HG03354 (cell line): ENCODE results near the gene MRM2.

Source experiments
- ATAC-seq: cut with Tn5 transposase; IDR thresholded peaks from one replicate; pipeline ENCODE4 v1.9.1; 2021; ENCODE audit warnings: mild to moderate bottlenecking; ENCODE audit not compliant: unreplicated experiment, poor library complexity, severe bottlenecking

Gene MRM2

GRCh38 chr7:2225830-2226229, 16.2 kb downstream of the MRM2 start:
- no peak for ATAC-seq

GRCh38 chr7:2225336-2225735, 16.7 kb downstream of the MRM2 start:
- ATAC-seq, result no peak

GRCh38 chr7:2224934-2225333, 17.1 kb downstream of the MRM2 start:
- no peak for ATAC-seq

- ATAC-seq, result no peak
Observed at GRCh38 chr7:2224491-2224928, 17.5 kb downstream of the MRM2 start.

GRCh38 chr7:2223321-2223720, 18.7 kb downstream of the MRM2 start:
- no peak for ATAC-seq

GRCh38 chr7:2222516-2222915, 19.5 kb downstream of the MRM2 start:
- no peak for ATAC-seq

- ATAC-seq, result no peak
Observed at GRCh38 chr7:2220954-2221353, 21.1 kb downstream of the MRM2 start.

GRCh38 chr7:2220506-2220905, 21.5 kb downstream of the MRM2 start:
- no peak for ATAC-seq

GRCh38 chr7:2220030-2220429, 22.0 kb downstream of the MRM2 start:
- ATAC-seq, result no peak

GRCh38 chr7:2219606-2220005, 22.4 kb downstream of the MRM2 start:
- no peak for ATAC-seq

GRCh38 chr7:2219136-2219535, 22.9 kb downstream of the MRM2 start:
- no peak for ATAC-seq

GRCh38 chr7:2218444-2218785, 23.6 kb downstream of the MRM2 start:
- ATAC-seq, result no peak

- ATAC-seq, result no peak
Observed at GRCh38 chr7:2217716-2218443, 24.1 kb downstream of the MRM2 start.

GRCh38 chr7:2217206-2217605, 24.8 kb downstream of the MRM2 start:
- ATAC-seq, result no peak

GRCh38 chr7:2215851-2216250, 26.2 kb downstream of the MRM2 start:
- ATAC-seq, result no peak

- ATAC-seq, result no peak
Observed at GRCh38 chr7:2214636-2215035, 27.4 kb downstream of the MRM2 start.

GRCh38 chr7:2213551-2214215, 28.3 kb downstream of the MRM2 start:
- no peak for ATAC-seq

- no peak for ATAC-seq
Observed at GRCh38 chr7:2212906-2213305, 29.1 kb downstream of the MRM2 start.

- no peak for ATAC-seq
Observed at GRCh38 chr7:2211926-2212325, 30.1 kb downstream of the MRM2 start.

GRCh38 chr7:2211259-2211880, 30.6 kb downstream of the MRM2 start:
- no peak for ATAC-seq

- no peak for ATAC-seq
Observed at GRCh38 chr7:2210551-2211258, 31.3 kb downstream of the MRM2 start.
